ENCODE data around the gene CIPC.

- no peak for TF ChIP-seq EZH2 (IDR thresholded peaks at IDR 0.05)
- no peak for TF ChIP-seq CTCF (IDR thresholded peaks at IDR 0.05 in 2 of 3, conservative IDR thresholded peaks at IDR 0.05 in 1 of 3; ENCODE audit: borderline replicate concordance in 1 of 3, insufficient read depth in 1 of 3, low read depth in 2 of 3, low read length in 2 of 3)
- no peak for TF ChIP-seq RAD21 (IDR thresholded peaks at IDR 0.05; ENCODE audit: low read depth)
- no peak for TF ChIP-seq POLR2AphosphoS5 (IDR thresholded peaks at IDR 0.05; ENCODE audit: low read depth, low read length)
- TF ChIP-seq EZH2phosphoT487 (IDR thresholded peaks at IDR 0.05; ENCODE audit: borderline replicate concordance) = no peak
- no peak for TF ChIP-seq POLR2A (IDR thresholded peaks at IDR 0.05; ENCODE audit: borderline replicate concordance, extremely low read depth, insufficient read depth, insufficient read length)
- no peak for TF ChIP-seq YY1 (IDR thresholded peaks at IDR 0.05; ENCODE audit: extremely low read depth, insufficient replicate concordance, low read depth, low read length)
Observed at GRCh38 chr14:77125281-77125801, 27.3 kb downstream of the CIPC start.
